ENCODE results near the gene CASP6. TPM values are rescaled to one million over a fixed set of nuclear protein-coding genes. Genes with fewer than 3 reads are reported as not detected.
A peak's percentile ranks its signal among the peaks of the same experiment; 100 is the strongest.

Gene CASP6
- total RNA-seq, 1 donor from 2014 or later, result 15.2 TPM

DNA sequence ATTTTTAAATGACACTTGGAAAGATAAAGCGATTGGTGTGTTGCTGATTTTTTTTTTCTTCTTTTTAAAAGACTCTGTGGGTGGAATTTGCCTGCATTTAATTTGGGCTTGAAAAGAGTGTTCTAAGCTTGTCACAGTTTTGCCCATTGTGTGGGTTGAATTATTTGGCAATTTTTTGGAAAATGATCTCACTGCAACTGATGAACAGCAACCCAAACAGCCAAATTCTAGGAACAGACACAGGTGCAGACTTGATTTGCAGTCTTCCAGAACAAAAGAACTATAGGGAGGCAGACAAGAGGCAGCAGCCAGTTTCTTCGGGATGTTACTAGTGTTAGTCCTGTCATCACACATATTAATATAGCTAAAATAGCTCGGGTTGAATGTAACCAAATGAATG is 40.5 kb downstream of the CASP6 start:
- intact Hi-C loops (cut with DNase I), result no loop called here
- no peak for DNase-seq
- TF ChIP-seq, protein P1, sequence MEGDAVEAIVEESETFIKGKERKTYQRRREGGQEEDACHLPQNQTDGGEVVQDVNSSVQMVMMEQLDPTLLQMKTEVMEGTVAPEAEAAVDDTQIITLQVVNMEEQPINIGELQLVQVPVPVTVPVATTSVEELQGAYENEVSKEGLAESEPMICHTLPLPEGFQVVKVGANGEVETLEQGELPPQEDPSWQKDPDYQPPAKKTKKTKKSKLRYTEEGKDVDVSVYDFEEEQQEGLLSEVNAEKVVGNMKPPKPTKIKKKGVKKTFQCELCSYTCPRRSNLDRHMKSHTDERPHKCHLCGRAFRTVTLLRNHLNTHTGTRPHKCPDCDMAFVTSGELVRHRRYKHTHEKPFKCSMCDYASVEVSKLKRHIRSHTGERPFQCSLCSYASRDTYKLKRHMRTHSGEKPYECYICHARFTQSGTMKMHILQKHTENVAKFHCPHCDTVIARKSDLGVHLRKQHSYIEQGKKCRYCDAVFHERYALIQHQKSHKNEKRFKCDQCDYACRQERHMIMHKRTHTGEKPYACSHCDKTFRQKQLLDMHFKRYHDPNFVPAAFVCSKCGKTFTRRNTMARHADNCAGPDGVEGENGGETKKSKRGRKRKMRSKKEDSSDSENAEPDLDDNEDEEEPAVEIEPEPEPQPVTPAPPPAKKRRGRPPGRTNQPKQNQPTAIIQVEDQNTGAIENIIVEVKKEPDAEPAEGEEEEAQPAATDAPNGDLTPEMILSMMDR (IDR thresholded peaks at IDR 0.05), result no peak
- H3K9me3 ChIP-seq, result no peaks in the 10 kb centered on the region
- no peaks in the 10 kb centered on the region for H3K36me3 ChIP-seq
- no peak for ATAC-seq
- no peak overlapping the region for H3K27ac ChIP-seq
- no peaks in the 10 kb centered on the region for H3K4me1 ChIP-seq
- H3K4me3 ChIP-seq, result no peak overlapping the region
- H3K27me3 ChIP-seq, result no peaks in the 10 kb centered on the region

GRCh38 chr4:109662116-109662515 is 41.1 kb downstream of the CASP6 start:
- Histone ChIP-seq H3K27ac (no peak overlapping the region), H3K4me1 (no peaks in the 10 kb centered on the region), H3K4me3 (no peak overlapping the region), H3K9me3 (no peaks in the 10 kb centered on the region), H3K27me3 (no peaks in the 10 kb centered on the region), H3K36me3 (no peaks in the 10 kb centered on the region)
- TF ChIP-seq, protein P1 (IDR thresholded peaks at IDR 0.05), result no peak
- no peak for ATAC-seq
- no peak for DNase-seq
- intact Hi-C loops (cut with DNase I), result no loop called here

DNA sequence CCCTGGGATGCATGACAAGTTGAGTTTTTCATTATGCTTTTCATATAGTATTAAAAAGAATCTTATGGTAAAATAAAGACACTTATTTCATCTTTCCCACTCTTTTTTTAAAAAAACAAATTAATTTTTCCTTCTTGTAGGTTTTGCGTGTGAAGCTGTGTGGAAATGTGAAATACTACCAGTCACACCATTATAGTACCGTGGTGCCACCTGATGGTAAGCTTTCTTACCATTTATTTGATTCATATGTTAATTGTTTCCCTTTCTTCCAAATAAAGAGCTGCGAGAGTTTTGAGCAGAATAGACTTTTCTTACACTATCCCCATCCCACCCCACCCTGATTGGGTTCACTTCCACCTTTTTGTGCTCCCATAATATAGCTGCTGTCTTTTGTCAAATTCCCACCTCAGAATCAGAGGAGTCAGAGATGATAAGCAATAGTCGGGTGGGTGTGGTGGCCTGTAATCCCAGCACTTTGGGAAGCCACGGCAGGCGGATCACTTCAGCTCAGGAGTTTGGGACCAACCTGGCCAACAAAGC is 44.3 kb downstream of the CASP6 start:
- Histone ChIP-seq H3K9me3 (no peaks in the 10 kb centered on the region), H3K36me3 (no peaks in the 10 kb centered on the region), H3K4me3 (no peak overlapping the region), H3K27me3 (no peaks in the 10 kb centered on the region), H3K27ac (no peak overlapping the region), H3K4me1 (no peaks in the 10 kb centered on the region)
- no peak for ATAC-seq
- no peak for DNase-seq
- TF ChIP-seq, protein P1 (IDR thresholded peaks at IDR 0.05), result peak; percentile 16
- intact Hi-C loops (cut with DNase I), result no loop called here

- no peak for DNase-seq
- TF ChIP-seq, protein P1 (IDR thresholded peaks at IDR 0.05), result no peak
- intact Hi-C loops (cut with DNase I), result no loop called here
- Histone ChIP-seq H3K27me3 (no peaks in the 10 kb centered on the region), H3K9me3 (no peaks in the 10 kb centered on the region), H3K36me3 (no peaks in the 10 kb centered on the region), H3K27ac (no peak overlapping the region), H3K4me3 (no peak overlapping the region), H3K4me1 (no peaks in the 10 kb centered on the region)
- no peak for ATAC-seq
Observed at GRCh38 chr4:109657854-109658418, 45.3 kb downstream of the CASP6 start.

DNA sequence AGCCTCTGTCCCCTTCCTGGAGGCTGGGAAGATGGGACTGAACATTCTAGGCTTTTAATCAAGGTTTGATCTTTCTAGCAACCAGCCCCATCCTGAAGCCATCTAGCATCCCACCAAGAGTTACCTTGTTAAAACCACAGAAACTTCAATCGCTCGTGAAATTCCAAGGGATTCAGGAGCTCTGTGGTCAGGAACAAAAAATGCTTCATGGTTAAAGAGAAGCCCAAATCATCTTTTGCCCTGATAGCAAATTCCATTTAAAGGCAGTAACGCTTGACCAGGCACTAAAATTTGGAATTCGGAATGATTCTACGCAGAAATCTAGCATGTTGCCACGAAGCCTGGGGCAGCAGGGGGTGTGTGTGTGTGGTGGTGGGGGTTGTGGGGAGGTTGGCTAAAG is 47.8 kb downstream of the CASP6 start:
- H3K27ac ChIP-seq, result no peak overlapping the region
- ATAC-seq (no peak), DNase-seq (no peak)
- TF ChIP-seq, protein P1 (IDR thresholded peaks at IDR 0.05), result no peak
- H3K4me1 ChIP-seq, result no peaks in the 10 kb centered on the region
- no peaks in the 10 kb centered on the region for H3K9me3 ChIP-seq
- intact Hi-C loops (cut with DNase I), result no loop called here
- no peaks in the 10 kb centered on the region for H3K36me3 ChIP-seq
- H3K4me3 ChIP-seq, result no peak overlapping the region
- H3K27me3 ChIP-seq, result no peaks in the 10 kb centered on the region

DNA sequence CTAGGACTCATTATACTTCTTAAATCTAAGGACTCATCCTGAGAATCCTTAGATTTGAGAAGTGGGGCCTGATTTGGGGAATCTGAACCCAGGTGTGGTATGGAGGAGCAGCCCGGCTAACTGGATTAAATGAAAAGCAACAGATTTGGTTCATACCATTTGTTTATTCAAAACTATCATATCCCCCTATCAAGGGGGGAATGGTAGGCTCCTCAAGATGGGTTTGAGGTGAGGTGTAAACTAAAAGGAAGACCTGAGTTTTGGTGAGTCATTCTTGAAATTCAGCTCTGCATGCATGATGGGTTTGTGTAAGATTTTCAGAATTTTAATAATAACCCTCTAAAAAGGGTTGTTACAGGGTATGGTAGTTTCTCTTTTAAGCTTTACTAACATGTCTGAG is 53.4 kb downstream of the CASP6 start:
- Histone ChIP-seq H3K27me3 (no peaks in the 10 kb centered on the region), H3K27ac (no peak overlapping the region), H3K36me3 (no peaks in the 10 kb centered on the region), H3K4me3 (no peak overlapping the region), H3K4me1 (peaks cover 3% of the 10 kb centered on the region), H3K9me3 (no peaks in the 10 kb centered on the region)
- ATAC-seq (no peak), DNase-seq (no peak)
- TF ChIP-seq, protein P1 (IDR thresholded peaks at IDR 0.05), result no peak
- intact Hi-C loops (cut with DNase I), result no loop called here

All from upper lobe of right lung (tissue), 1 donor.